ENCODE results near the gene DMAP1. TPM values are rescaled to one million over a fixed set of nuclear protein-coding genes. Genes with fewer than 3 reads are reported as not detected.

DMAP1 gene
- total RNA-seq, 1 experiment from 2014 or later: 27.8 TPM

DNA sequence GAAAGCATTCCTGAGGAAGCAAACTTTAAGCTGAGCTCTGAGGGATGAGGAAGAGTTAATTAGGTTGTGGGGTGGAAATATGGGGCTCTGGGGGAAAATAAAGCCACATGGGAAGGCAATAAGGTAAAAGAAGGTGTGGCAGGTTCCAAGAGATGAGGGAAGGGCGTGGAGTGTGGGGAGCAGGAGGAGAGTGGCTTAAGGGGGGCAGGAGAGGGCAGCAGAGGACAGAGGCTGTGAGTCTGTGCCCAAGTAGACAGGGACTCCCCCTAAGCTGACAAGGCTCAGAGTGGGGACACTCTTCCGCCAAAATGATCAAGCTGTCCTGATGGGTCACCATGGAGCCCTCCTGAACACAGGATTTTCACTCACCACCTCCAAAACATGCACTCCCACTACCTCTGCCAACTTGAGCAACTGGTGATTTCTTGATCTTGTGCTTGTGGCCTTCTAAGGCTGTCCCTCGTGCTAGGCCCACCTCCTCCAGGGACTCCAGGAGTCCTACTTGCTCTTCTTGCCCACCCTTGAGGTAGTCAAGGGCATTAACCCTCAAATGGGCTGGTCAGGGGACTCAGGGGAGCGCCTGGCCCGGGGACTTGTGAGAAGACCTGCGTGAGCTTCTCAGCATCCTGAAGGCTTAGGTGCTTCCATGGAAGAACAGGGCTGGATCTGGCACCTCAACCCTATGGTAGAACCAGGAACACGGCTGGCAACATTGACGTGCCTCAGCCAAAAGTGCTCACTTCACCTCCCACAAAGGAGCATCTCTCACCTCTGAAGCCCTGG is 23.4 kb downstream of the DMAP1 start:
- H3K4me1 ChIP-seq (ENCODE audit: control insufficient read depth in 1 of 2, insufficient read depth in 2 of 2, low read length in 2 of 2): peaks cover 19 to 22% of the 10 kb centered on the region in 2 experiments
- H3K9me3 ChIP-seq (ENCODE audit: control insufficient read depth in 1 of 2, insufficient read depth in 1 of 2, low read depth in 1 of 2, low read length in 2 of 2): no peaks in the 10 kb centered on the region
- no peak overlapping the region for H3K9ac ChIP-seq (ENCODE audit: low read length)
- H3K27ac ChIP-seq (ENCODE audit: low read depth, low read length): no peak overlapping the region
- H3K36me3 ChIP-seq (ENCODE audit: control insufficient read depth in 1 of 2, insufficient read depth in 2 of 2, low read length in 2 of 2): 0 out of 4 replicates have a peak, but pooled peaks cover 0 to 5% of the 10 kb centered on the region in 2 experiments
- no peak overlapping the region for H3K4me3 ChIP-seq (replicated peaks in 1 of 2; ENCODE audit: low read depth in 1 of 2, low read length in 2 of 2)
- ChIA-PET RAD21 (ENCODE audit: low non-redundant PET in 1 of 2, low total read pairs in 2 of 2, uncharacterized antibody in 2 of 2, unreplicated experiment in 2 of 2) (no interaction called here), CTCF (no interaction called here), POLR2A (no interaction called here)
- BruUV-seq (replicated peaks): no TSS peak
- H2AFZ ChIP-seq (ENCODE audit: low read depth, low read length, poor library complexity, severe bottlenecking): no peak overlapping the region
- no peaks in the 10 kb centered on the region for H3K9me2 ChIP-seq (ENCODE audit: insufficient read depth)
- no peak overlapping the region for H3K4me2 ChIP-seq (ENCODE audit: low read length)
- H3K27me3 ChIP-seq (ENCODE audit: insufficient read depth, low read length): no peaks in the 10 kb centered on the region
- intact Hi-C loops (cut with micrococcal nuclease): loop anchor here (5.0 kb wide), 1 partner anchor 144 kb away; no protein-coding TSS in a partner anchor
- ATAC-seq: no peak
- no peaks in the 10 kb centered on the region for H3K79me2 ChIP-seq (ENCODE audit: insufficient read depth, low read length)
- no peaks in the 10 kb centered on the region for H4K20me1 ChIP-seq (ENCODE audit: insufficient read depth)
- no peak for DNase-seq (ENCODE audit: low read depth, low spot score)
- TF ChIP-seq, protein P1, sequence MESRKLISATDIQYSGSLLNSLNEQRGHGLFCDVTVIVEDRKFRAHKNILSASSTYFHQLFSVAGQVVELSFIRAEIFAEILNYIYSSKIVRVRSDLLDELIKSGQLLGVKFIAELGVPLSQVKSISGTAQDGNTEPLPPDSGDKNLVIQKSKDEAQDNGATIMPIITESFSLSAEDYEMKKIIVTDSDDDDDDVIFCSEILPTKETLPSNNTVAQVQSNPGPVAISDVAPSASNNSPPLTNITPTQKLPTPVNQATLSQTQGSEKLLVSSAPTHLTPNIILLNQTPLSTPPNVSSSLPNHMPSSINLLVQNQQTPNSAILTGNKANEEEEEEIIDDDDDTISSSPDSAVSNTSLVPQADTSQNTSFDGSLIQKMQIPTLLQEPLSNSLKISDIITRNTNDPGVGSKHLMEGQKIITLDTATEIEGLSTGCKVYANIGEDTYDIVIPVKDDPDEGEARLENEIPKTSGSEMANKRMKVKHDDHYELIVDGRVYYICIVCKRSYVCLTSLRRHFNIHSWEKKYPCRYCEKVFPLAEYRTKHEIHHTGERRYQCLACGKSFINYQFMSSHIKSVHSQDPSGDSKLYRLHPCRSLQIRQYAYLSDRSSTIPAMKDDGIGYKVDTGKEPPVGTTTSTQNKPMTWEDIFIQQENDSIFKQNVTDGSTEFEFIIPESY (IDR thresholded peaks at IDR 0.05; ENCODE audit: extremely low read depth, insufficient replicate concordance, low read length): no peak
- no peak for TF ChIP-seq EGR1 (IDR thresholded peaks at IDR 0.05; ENCODE audit: low read depth)
- no peak for TF ChIP-seq FOSL1 (IDR thresholded peaks at IDR 0.05; ENCODE audit: low read depth)

DNA sequence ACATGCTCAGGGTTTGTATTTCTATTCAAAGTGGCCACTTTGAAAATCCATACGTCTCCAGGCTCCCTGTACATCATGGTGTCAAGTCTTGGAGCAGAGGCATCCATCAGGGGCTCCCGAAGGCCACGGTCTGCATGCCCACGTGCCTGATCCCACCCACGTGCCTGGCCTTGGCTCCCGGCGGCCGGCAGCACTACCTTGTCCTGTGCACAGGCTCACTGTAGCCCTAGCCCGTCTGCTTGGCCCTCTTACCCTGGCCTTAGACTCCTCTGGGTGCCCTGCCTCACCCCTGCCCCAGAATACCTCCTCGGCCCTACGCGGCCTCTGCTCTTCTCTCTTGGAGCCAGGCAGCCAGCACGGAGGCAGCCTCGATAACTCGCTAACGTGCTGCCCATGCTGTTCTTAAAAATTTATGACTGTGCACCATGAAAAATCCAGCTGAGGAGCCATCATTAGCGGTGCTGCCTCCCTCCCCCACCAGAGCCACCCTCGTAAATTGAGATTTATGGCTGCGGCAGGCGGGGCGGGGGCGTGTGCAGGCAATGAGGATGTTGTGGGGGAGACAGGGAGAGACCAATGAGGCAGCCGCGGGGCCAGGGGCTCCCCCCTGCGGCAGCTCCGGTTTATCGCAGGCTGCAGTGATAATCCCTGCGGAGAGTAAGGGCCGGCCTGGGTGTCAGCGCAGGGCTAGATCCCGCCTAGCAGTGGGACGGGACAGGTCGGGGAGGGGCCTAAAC is 24.6 kb downstream of the DMAP1 start:
- ChIA-PET CTCF (interaction anchor here (0.9 to 1.5 kb wide), 4 partner anchors 30 to 357 kb away, joined by 3 to 4 read pairs (median 4); no protein-coding TSS in a partner anchor), RAD21 (ENCODE audit: low non-redundant PET in 1 of 2, low total read pairs in 2 of 2, uncharacterized antibody in 2 of 2, unreplicated experiment in 2 of 2) (no interaction called here), POLR2A (no interaction called here)
- Histone ChIP-seq H3K4me3 (replicated peaks in 1 of 2; ENCODE audit: low read depth in 1 of 2, low read length in 2 of 2) (no peak overlapping the region), H3K9me2 (ENCODE audit: insufficient read depth) (no peaks in the 10 kb centered on the region), H2AFZ (ENCODE audit: low read depth, low read length, poor library complexity, severe bottlenecking) (no peak overlapping the region), H3K27me3 (ENCODE audit: insufficient read depth, low read length) (no peaks in the 10 kb centered on the region), H3K36me3 (ENCODE audit: control insufficient read depth in 1 of 2, insufficient read depth in 2 of 2, low read length in 2 of 2) (0 out of 4 replicates have a peak, but pooled peaks cover 0 to 5% of the 10 kb centered on the region in 2 experiments), H3K27ac (ENCODE audit: low read depth, low read length) (no peak overlapping the region), H3K4me1 (ENCODE audit: control insufficient read depth in 1 of 2, insufficient read depth in 2 of 2, low read length in 2 of 2) (peaks cover 19 to 22% of the 10 kb centered on the region in 2 experiments), H3K9me3 (ENCODE audit: control insufficient read depth in 1 of 2, insufficient read depth in 1 of 2, low read depth in 1 of 2, low read length in 2 of 2) (no peaks in the 10 kb centered on the region), H3K9ac (ENCODE audit: low read length) (no peak overlapping the region), H3K4me2 (ENCODE audit: low read length) (peak overlapping the region; percentile 41), H4K20me1 (ENCODE audit: insufficient read depth) (no peaks in the 10 kb centered on the region), H3K79me2 (ENCODE audit: insufficient read depth, low read length) (no peaks in the 10 kb centered on the region)
- BruUV-seq (replicated peaks): no TSS peak
- ATAC-seq: peak; percentile 100
- intact Hi-C loops (cut with micrococcal nuclease): loop anchor here (5.0 kb wide), 1 partner anchor 146 kb away; no protein-coding TSS in a partner anchor
- peak; percentile 50 for DNase-seq (ENCODE audit: low read depth, low spot score)
- TF ChIP-seq SP1 (IDR thresholded peaks at IDR 0.05; ENCODE audit: low read depth): no peak
- TF ChIP-seq ELF1 (IDR thresholded peaks at IDR 0.05; ENCODE audit: borderline replicate concordance, low read depth): no peak
- peak; percentile 72 for TF ChIP-seq EGR1 (IDR thresholded peaks at IDR 0.05; ENCODE audit: low read depth)
- TF ChIP-seq, protein P2, sequence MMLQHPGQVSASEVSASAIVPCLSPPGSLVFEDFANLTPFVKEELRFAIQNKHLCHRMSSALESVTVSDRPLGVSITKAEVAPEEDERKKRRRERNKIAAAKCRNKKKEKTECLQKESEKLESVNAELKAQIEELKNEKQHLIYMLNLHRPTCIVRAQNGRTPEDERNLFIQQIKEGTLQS (IDR thresholded peaks at IDR 0.05): no peak
- no peak for TF ChIP-seq FOSL1 (IDR thresholded peaks at IDR 0.05; ENCODE audit: low read depth)
- TF ChIP-seq YY1 (IDR thresholded peaks at IDR 0.05; ENCODE audit: extremely low read depth, insufficient replicate concordance, low read depth, low read length): no peak
- TF ChIP-seq, protein P3, sequence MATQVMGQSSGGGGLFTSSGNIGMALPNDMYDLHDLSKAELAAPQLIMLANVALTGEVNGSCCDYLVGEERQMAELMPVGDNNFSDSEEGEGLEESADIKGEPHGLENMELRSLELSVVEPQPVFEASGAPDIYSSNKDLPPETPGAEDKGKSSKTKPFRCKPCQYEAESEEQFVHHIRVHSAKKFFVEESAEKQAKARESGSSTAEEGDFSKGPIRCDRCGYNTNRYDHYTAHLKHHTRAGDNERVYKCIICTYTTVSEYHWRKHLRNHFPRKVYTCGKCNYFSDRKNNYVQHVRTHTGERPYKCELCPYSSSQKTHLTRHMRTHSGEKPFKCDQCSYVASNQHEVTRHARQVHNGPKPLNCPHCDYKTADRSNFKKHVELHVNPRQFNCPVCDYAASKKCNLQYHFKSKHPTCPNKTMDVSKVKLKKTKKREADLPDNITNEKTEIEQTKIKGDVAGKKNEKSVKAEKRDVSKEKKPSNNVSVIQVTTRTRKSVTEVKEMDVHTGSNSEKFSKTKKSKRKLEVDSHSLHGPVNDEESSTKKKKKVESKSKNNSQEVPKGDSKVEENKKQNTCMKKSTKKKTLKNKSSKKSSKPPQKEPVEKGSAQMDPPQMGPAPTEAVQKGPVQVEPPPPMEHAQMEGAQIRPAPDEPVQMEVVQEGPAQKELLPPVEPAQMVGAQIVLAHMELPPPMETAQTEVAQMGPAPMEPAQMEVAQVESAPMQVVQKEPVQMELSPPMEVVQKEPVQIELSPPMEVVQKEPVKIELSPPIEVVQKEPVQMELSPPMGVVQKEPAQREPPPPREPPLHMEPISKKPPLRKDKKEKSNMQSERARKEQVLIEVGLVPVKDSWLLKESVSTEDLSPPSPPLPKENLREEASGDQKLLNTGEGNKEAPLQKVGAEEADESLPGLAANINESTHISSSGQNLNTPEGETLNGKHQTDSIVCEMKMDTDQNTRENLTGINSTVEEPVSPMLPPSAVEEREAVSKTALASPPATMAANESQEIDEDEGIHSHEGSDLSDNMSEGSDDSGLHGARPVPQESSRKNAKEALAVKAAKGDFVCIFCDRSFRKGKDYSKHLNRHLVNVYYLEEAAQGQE (IDR thresholded peaks at IDR 0.05; ENCODE audit: low read depth): no peak
- TF ChIP-seq SIN3A (IDR thresholded peaks at IDR 0.05; ENCODE audit: low read depth): no peak
- no peak for TF ChIP-seq CBX3 (IDR thresholded peaks at IDR 0.05; ENCODE audit: low read depth)
- TF ChIP-seq SRF (IDR thresholded peaks at IDR 0.05; ENCODE audit: low read depth): no peak

Data from HCT116 (cell line).